GM10266 (cell line): ENCODE results near the gene MMP8.

Source experiments
- DNase-seq: peaks from one replicate; pipeline ENCODE4 v3.0.0; 2012; ENCODE audit errors: extremely low spot score
- TF ChIP-seq, protein P1 (sequence below): IDR thresholded peaks from 2 replicates; pipeline ENCODE4 v1.5.1; 2012; ENCODE audit warnings: mild to moderate bottlenecking, low read depth; ENCODE audit not compliant: control insufficient read depth, insufficient read depth; ENCODE audit errors: missing control alignments

MMP8 gene

GRCh38 chr11:102703826-102704493 is 20.8 kb downstream of the MMP8 start:
- TF ChIP-seq, protein P1, sequence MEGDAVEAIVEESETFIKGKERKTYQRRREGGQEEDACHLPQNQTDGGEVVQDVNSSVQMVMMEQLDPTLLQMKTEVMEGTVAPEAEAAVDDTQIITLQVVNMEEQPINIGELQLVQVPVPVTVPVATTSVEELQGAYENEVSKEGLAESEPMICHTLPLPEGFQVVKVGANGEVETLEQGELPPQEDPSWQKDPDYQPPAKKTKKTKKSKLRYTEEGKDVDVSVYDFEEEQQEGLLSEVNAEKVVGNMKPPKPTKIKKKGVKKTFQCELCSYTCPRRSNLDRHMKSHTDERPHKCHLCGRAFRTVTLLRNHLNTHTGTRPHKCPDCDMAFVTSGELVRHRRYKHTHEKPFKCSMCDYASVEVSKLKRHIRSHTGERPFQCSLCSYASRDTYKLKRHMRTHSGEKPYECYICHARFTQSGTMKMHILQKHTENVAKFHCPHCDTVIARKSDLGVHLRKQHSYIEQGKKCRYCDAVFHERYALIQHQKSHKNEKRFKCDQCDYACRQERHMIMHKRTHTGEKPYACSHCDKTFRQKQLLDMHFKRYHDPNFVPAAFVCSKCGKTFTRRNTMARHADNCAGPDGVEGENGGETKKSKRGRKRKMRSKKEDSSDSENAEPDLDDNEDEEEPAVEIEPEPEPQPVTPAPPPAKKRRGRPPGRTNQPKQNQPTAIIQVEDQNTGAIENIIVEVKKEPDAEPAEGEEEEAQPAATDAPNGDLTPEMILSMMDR: no peak
- no peak for DNase-seq

GRCh38 chr11:102695201-102695600 is 29.6 kb downstream of the MMP8 start:
- TF ChIP-seq, protein P1: no peak
- DNase-seq: no peak

- TF ChIP-seq, protein P1: no peak
- DNase-seq: no peak
Observed at GRCh38 chr11:102685754-102686153, 39.0 kb downstream of the MMP8 start.

DNA sequence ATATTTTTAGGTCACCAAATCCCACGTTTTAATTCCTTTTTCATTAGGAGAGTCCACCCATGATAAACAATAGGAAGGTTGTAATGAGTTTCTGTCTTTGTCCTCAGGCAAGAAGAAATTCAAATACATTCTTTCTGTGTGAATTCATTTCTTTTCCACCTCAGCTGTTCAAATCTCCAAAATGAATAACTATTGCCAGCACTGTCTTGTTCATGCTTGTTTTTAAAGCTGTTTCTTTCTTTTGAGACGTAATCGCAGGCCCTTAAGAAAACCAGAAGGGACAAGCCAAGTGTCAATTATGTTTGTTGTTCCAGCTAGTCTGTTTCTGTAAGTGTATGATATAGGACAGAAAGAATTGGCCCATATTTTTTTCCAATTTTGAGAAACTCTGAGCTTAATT is 39.4 kb downstream of the MMP8 start:
- DNase-seq: no peak
- TF ChIP-seq, protein P1: no peak

GRCh38 chr11:102683277-102683676 is 41.5 kb downstream of the MMP8 start:
- DNase-seq: no peak
- TF ChIP-seq, protein P1: no peak

GRCh38 chr11:102680945-102681344 is 43.8 kb downstream of the MMP8 start:
- TF ChIP-seq, protein P1: no peak
- no peak for DNase-seq

DNA sequence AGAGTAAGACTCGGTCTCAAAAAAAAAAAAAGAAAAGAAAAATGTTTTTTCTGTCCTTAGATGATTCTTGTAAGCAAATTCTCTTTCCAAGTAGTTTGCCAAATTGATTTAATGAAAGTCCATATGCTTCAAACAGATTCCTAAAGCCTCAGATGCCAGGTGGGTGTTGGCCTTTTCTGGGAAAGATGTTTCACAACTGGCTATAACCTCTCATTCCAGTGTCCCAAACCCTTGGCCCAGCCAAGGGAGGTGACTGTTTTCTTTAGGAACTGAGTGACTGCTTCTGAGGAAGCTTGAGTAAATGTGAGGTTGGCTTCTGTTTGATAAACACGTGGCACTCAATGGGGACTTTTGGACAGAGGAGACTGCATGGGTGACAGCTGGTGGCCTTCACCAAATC is 46.7 kb downstream of the MMP8 start:
- DNase-seq: no peak
- TF ChIP-seq, protein P1: no peak
